HUES6 (cell line): Measurements from ENCODE around the gene PRELID3B.
"Not testable (repeated sequence)": the region's sequence is repeated elsewhere in the genome, so short reads cannot be mapped to it uniquely, and the experiment has no call there.

Source experiments
- H3K27ac ChIP-seq: 2 replicates; pipeline ENCODE4 v1.7.0; 2013; ENCODE audit warnings: low read depth, mild to moderate bottlenecking, low read length, inconsistent platforms
- H3K27me3 ChIP-seq: 2 replicates; pipeline ENCODE4 v1.6.1; 2013; ENCODE audit warnings: low read length; ENCODE audit not compliant: control insufficient read depth, insufficient read depth
- H3K36me3 ChIP-seq: 2 replicates; pipeline ENCODE4 v1.6.1; 2013; ENCODE audit warnings: low read length; ENCODE audit not compliant: control insufficient read depth, insufficient read depth
- H3K4me1 ChIP-seq: 2 replicates; pipeline ENCODE4 v1.6.1; 2013; ENCODE audit warnings: low read length; ENCODE audit not compliant: control insufficient read depth, insufficient read depth
- H3K4me3 ChIP-seq: 2 replicates; pipeline ENCODE4 v1.5.1; 2013; ENCODE audit warnings: low read depth, low read length
- H3K9ac ChIP-seq: one replicate; pipeline ENCODE4 v1.6.1; 2013; ENCODE audit warnings: mild to moderate bottlenecking, low read length
- H3K9me3 ChIP-seq: 2 replicates; pipeline ENCODE4 v1.6.1; 2013; ENCODE audit warnings: low read depth, low read length; ENCODE audit not compliant: control insufficient read depth, insufficient read depth

PRELID3B gene

DNA sequence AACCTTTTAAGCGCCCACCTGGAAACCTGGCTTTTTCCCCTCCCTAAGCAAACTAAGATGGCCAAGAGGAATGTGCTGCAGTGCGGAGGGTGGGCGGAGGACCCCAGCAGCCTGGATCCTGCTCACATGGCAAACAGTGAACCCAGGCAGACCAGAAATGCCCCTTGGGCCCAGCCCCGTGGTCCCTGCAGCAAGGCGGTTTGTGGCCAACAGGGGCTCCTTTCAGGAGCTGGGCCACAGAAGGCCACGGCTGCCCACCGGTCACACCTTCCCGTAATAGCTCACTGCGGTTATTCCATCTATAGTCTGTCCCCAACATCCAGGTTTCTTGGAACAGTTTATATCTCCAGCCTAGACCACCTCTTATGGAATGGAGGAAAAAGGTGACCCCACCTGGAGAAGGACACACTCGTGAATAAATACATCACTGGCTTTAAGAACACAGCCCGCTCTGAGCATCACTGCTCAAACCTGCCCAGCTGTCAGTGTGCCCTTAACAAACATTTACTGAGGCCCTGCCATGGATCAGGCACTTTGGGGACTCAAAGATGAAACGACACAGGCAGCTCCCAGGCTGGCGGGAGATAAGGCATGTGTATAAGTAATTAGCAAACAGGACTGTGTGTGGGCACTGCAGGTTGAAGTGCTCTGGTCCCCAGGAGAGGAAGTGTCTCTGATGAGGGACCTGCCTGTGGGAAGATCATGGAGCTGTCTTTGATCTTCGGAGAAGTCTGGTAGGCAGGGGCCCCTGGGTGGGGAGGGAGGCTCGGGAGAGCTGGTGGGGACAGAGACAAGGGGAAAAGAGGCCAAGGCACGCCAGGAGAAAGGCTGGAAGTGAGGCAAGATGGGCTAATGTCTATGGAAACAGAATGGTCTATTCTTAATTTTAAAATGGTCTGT, 26.5 kb downstream of the PRELID3B start:
- Histone ChIP-seq H3K9ac (no peak overlapping the region), H3K27me3 (no peaks in the 10 kb centered on the region; the same call in 1 of the 2 replicates), H3K4me3 (no peak overlapping the region), H3K27ac (no peak overlapping the region), H3K4me1 (peaks cover 8% of the 10 kb centered on the region; the same call in 1 of the 2 replicates), H3K9me3 (no peaks in the 10 kb centered on the region), H3K36me3 (no peaks in the 10 kb centered on the region)

GRCh38 chr20:59015411-59015810, 27.2 kb downstream of the PRELID3B start:
- Histone ChIP-seq H3K27ac (no peak overlapping the region), H3K4me3 (no peak overlapping the region), H3K36me3 (no peaks in the 10 kb centered on the region), H3K27me3 (peaks cover 2% of the 10 kb centered on the region; the same call in 1 of the 2 replicates), H3K9me3 (no peaks in the 10 kb centered on the region), H3K4me1 (peaks cover 5% of the 10 kb centered on the region; the same call in 1 of the 2 replicates), H3K9ac (no peak overlapping the region)

- no peak overlapping the region for H3K27ac ChIP-seq
- no peaks in the 10 kb centered on the region for H3K36me3 ChIP-seq
- H3K9me3 ChIP-seq, result no peaks in the 10 kb centered on the region
- no peak overlapping the region for H3K4me3 ChIP-seq
- H3K9ac ChIP-seq, result no peak overlapping the region
- H3K4me1 ChIP-seq, result peaks cover 5% of the 10 kb centered on the region; the same call in 1 of the 2 replicates
- peaks cover 8% of the 10 kb centered on the region; the same call in 1 of the 2 replicates for H3K27me3 ChIP-seq
Measured at GRCh38 chr20:59014680-59015389, 27.8 kb downstream of the PRELID3B start.

GRCh38 chr20:59013959-59014608, 28.5 kb downstream of the PRELID3B start:
- Histone ChIP-seq H3K36me3 (no peaks in the 10 kb centered on the region), H3K9ac (no peak overlapping the region), H3K27ac (no peak overlapping the region), H3K9me3 (no peaks in the 10 kb centered on the region), H3K27me3 (peaks cover 13% of the 10 kb centered on the region), H3K4me3 (no peak overlapping the region), H3K4me1 (peaks cover 5% of the 10 kb centered on the region; the same call in 1 of the 2 replicates)

DNA sequence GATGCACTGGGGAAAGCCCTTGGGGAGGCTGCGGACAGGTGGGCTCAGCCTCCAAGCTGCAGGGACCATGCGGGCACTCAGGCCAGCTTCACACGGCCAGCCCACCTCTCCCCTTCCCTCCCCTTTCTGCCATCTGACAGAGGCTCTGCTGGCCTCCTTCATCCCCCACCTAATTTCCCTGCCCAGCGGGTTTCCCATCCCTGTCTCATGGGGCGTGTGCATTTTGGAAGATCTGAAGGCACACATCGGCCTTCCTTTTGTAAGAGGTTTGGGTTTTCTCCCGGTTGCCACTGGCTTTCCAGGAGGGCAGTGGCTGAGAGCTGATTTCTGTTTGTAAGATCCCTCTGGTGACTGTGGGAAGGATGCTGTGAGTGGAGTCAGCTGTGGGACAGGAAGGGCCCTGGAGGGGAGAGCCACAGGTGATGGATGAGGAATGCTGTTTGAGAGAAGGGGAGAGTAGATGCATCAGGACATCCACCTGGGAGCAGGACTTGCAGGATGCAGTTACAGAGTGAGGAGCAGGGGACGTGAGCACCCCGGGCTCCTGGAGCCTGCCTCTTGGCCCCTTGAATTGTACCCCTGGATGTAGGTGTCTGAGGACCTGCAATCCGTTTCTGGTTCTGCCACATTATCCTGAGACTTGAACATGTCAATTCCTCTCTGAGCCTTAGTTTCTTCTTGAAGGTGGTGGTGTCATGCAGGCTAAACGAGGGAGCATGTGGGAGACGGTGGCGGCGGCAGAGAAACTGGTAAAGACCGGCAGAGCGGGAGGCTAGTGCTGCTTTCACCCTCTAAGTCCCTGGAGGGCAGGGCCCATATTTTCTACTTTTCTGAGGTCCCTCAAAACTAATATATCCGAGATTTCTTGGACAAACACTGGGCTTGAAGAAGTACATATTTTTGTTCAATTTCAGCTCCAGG, 29.3 kb downstream of the PRELID3B start:
- Histone ChIP-seq H3K36me3 (no peaks in the 10 kb centered on the region), H3K27ac (no peak overlapping the region), H3K4me3 (no peak overlapping the region), H3K9me3 (no peaks in the 10 kb centered on the region), H3K4me1 (peaks cover 5% of the 10 kb centered on the region; the same call in 1 of the 2 replicates), H3K9ac (no peak overlapping the region), H3K27me3 (peaks cover 21% of the 10 kb centered on the region)

GRCh38 chr20:59011874-59012157, 30.8 kb downstream of the PRELID3B start:
- not testable (repeated sequence) for H3K9me3 ChIP-seq, H3K9ac ChIP-seq, H3K27ac ChIP-seq, H3K36me3 ChIP-seq, H3K4me3 ChIP-seq, H3K4me1 ChIP-seq
- H3K27me3 ChIP-seq, result peaks cover 31% of the 10 kb centered on the region

GRCh38 chr20:59010995-59011873, 31.4 kb downstream of the PRELID3B start:
- Histone ChIP-seq H3K4me1 (peaks cover 10% of the 10 kb centered on the region), H3K9me3 (no peaks in the 10 kb centered on the region), H3K4me3 (no peak overlapping the region), H3K9ac (no peak overlapping the region), H3K36me3 (no peaks in the 10 kb centered on the region), H3K27ac (no peak overlapping the region), H3K27me3 (peaks cover 35% of the 10 kb centered on the region)

DNA sequence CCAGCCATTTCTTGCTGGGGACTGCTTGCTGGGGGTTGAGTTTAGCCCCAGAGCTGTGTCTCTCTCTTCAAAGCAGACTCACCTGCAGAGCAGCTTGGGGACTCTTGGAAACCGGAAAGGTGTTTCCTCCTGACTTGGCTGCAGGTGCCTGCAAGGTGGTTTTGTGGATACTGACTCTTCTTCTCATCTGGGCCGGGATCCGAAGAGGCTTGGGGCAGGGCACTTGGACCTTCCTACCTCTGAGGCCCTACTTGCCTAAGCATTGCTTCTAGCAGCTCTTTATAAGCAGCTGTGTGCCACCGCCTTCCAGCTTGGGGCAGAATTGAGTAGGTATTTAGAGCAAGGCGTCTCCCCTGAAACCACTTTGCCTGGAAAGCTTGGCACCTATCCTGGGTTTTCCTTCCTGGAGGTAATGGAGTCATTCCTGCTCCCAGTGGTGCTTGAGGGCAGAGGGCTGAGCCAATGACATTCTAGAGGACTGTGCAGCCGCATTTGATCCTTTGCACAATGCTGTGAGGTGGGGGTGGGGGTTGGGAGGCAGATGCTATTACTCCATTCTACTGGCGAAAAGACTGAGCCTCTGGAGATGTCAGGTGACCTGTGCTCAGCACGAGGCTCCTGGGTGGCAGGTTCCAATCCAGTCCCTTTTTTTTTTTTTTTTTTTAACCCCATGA, 32.1 kb downstream of the PRELID3B start:
- H3K27me3 ChIP-seq, result peaks cover 43% of the 10 kb centered on the region
- no peak overlapping the region for H3K27ac ChIP-seq
- no peak overlapping the region for H3K9ac ChIP-seq
- no peaks in the 10 kb centered on the region for H3K36me3 ChIP-seq
- no peaks in the 10 kb centered on the region for H3K9me3 ChIP-seq
- H3K4me3 ChIP-seq, result no peak overlapping the region
- H3K4me1 ChIP-seq, result peaks cover 15% of the 10 kb centered on the region

DNA sequence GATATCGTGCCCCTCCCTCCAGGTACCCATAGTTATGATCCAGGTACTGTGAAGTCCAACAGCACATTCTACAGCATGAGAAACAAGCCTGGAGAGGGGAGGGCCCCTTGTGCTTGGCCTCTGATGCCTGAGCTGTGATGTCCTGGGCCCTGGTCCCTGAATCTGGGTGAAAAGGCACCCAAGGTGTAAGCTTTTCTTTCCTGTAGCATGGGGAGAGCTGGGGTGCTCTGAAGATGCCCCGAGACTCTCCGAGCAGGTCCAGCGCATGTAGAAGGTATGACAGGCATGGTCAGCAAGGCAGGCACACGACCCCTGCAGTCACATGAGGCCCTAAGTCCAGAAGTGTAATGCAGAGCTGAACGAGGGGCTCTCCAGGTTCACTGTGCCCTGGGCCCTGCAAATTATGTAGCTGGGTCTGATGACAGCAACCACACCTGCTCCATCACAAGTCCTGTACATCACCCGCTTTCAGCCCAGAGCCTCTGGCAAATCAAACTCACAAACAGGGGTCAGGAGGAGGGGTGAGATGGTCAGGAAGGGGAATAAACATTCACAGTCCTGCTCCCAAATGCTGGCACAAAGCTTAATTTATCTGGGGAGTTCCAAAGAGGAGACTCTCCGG, 33.8 kb downstream of the PRELID3B start:
- peaks cover 43% of the 10 kb centered on the region for H3K27me3 ChIP-seq
- H3K9me3 ChIP-seq, result no peaks in the 10 kb centered on the region
- peaks cover 15% of the 10 kb centered on the region for H3K4me1 ChIP-seq
- no peak overlapping the region for H3K27ac ChIP-seq
- no peak overlapping the region for H3K4me3 ChIP-seq
- H3K9ac ChIP-seq, result no peak overlapping the region
- no peaks in the 10 kb centered on the region for H3K36me3 ChIP-seq
